Ectodermal cell (in vitro differentiated cells): ENCODE measurements around the gene CIAPIN1.

ENCODE experiments used
- H3K27ac ChIP-seq: 2 replicates; pipeline ENCODE4 v1.7.0; 2013; ENCODE audit warnings: mild to moderate bottlenecking, low read depth, low read length; ENCODE audit not compliant: insufficient read depth, poor library complexity, severe bottlenecking
- H3K27me3 ChIP-seq: 2 replicates; pipeline ENCODE4 v1.7.0; 2013; ENCODE audit warnings: mild to moderate bottlenecking, low read length; ENCODE audit not compliant: insufficient read depth, control insufficient read depth, poor library complexity, severe bottlenecking
- H3K36me3 ChIP-seq: one replicate; pipeline ENCODE4 v1.7.0; 2013; ENCODE audit warnings: low read length; ENCODE audit not compliant: control insufficient read depth, insufficient read depth
- H3K4me1 ChIP-seq: one replicate; pipeline ENCODE4 v1.7.0; 2013; ENCODE audit warnings: low read length; ENCODE audit not compliant: control insufficient read depth, insufficient read depth
- H3K4me3 ChIP-seq: 2 replicates; pipeline ENCODE4 v1.7.0; 2013; ENCODE audit warnings: low read depth, low read length, control low read depth; ENCODE audit not compliant: insufficient read depth
- H3K9me3 ChIP-seq: 2 replicates; pipeline ENCODE4 v1.7.0; 2013; ENCODE audit warnings: mild to moderate bottlenecking, low read length, moderate library complexity; ENCODE audit not compliant: control insufficient read depth
- WGBS, 2 experiments: methylation state at CpG; one replicate each; pipeline ENCODE4 v1.1.7; 2013; ENCODE audit warnings: missing lambda C conversion rate in 2 of 2; 5-methylcytosine and 5-hydroxymethylcytosine counted together

CIAPIN1 gene

GRCh38 chr16:57422026-57422944, 24.9 kb downstream of the CIAPIN1 start:
- no peaks in the 10 kb centered on the region for H3K36me3 ChIP-seq
- H3K4me1 ChIP-seq = peaks cover 8% of the 10 kb centered on the region
- H3K9me3 ChIP-seq = no peaks in the 10 kb centered on the region
- H3K27me3 ChIP-seq = no peaks in the 10 kb centered on the region
- WGBS, 2 experiments = 73 to 75% methylated on average over 9 of the region's 10 CpGs
- H3K27ac ChIP-seq = no peak overlapping the region
- no peak overlapping the region for H3K4me3 ChIP-seq

GRCh38 chr16:57419506-57419905, 27.7 kb downstream of the CIAPIN1 start:
- no peak overlapping the region for H3K27ac ChIP-seq
- H3K9me3 ChIP-seq = no peaks in the 10 kb centered on the region
- WGBS, 2 experiments = 78 to 83% methylated on average over 6 of the region's 6 CpGs
- H3K4me3 ChIP-seq = no peak overlapping the region
- no peaks in the 10 kb centered on the region for H3K27me3 ChIP-seq
- H3K4me1 ChIP-seq = peaks cover 18% of the 10 kb centered on the region
- H3K36me3 ChIP-seq = no peaks in the 10 kb centered on the region

- WGBS, 2 experiments = 93 to 94% methylated on average over 16 of the region's 16 CpGs
Observed at GRCh38 chr16:57416084-57416483, 31.1 kb downstream of the CIAPIN1 start.

GRCh38 chr16:57413733-57414132, 33.5 kb downstream of the CIAPIN1 start:
- H3K9me3 ChIP-seq = no peaks in the 10 kb centered on the region
- no peaks in the 10 kb centered on the region for H3K27me3 ChIP-seq
- no peak overlapping the region for H3K4me3 ChIP-seq
- H3K4me1 ChIP-seq = peaks cover 14% of the 10 kb centered on the region
- 89 to 91% methylated on average over 6 to 7 of the region's 7 CpGs for WGBS, 2 experiments
- H3K27ac ChIP-seq = no peak overlapping the region
- no peaks in the 10 kb centered on the region for H3K36me3 ChIP-seq

More at GRCh38 chr16:57416084-57416483, 31.1 kb downstream of the CIAPIN1 start:
- peaks cover 18% of the 10 kb centered on the region for H3K4me1 ChIP-seq
- no peaks in the 10 kb centered on the region for H3K27me3 ChIP-seq
- no peak overlapping the region for H3K27ac ChIP-seq
- no peak overlapping the region for H3K4me3 ChIP-seq
- no peaks in the 10 kb centered on the region for H3K9me3 ChIP-seq
- no peaks in the 10 kb centered on the region for H3K36me3 ChIP-seq

- no peak overlapping the region for H3K27ac ChIP-seq
- H3K4me1 ChIP-seq = peaks cover 14% of the 10 kb centered on the region
- no peaks in the 10 kb centered on the region for H3K9me3 ChIP-seq
- H3K4me3 ChIP-seq = no peak overlapping the region
- H3K27me3 ChIP-seq = no peaks in the 10 kb centered on the region
- 92 to 95% methylated on average over 5 of the region's 5 CpGs for WGBS, 2 experiments
- no peaks in the 10 kb centered on the region for H3K36me3 ChIP-seq
Observed at GRCh38 chr16:57413301-57413730, 33.9 kb downstream of the CIAPIN1 start.

GRCh38 chr16:57412584-57412983, 34.6 kb downstream of the CIAPIN1 start:
- H3K4me3 ChIP-seq = no peak overlapping the region
- H3K4me1 ChIP-seq = peaks cover 11% of the 10 kb centered on the region
- no peaks in the 10 kb centered on the region for H3K36me3 ChIP-seq
- 94% methylated on average over 9 of the region's 9 CpGs for WGBS, 2 experiments
- H3K27me3 ChIP-seq = no peaks in the 10 kb centered on the region
- no peaks in the 10 kb centered on the region for H3K9me3 ChIP-seq
- H3K27ac ChIP-seq = no peak overlapping the region

GRCh38 chr16:57411362-57411976, 35.7 kb downstream of the CIAPIN1 start:
- Histone ChIP-seq H3K9me3 (no peaks in the 10 kb centered on the region), H3K36me3 (no peaks in the 10 kb centered on the region), H3K27ac (no peak overlapping the region), H3K27me3 (no peaks in the 10 kb centered on the region), H3K4me1 (peaks cover 5% of the 10 kb centered on the region), H3K4me3 (no peak overlapping the region)
- WGBS, 2 experiments = 82 to 84% methylated on average over 12 of the region's 12 CpGs

- no peak overlapping the region for H3K27ac ChIP-seq
- no peaks in the 10 kb centered on the region for H3K4me1 ChIP-seq
- no peaks in the 10 kb centered on the region for H3K27me3 ChIP-seq
- 69 to 71% methylated on average over 14 of the region's 14 CpGs for WGBS, 2 experiments
- no peak overlapping the region for H3K4me3 ChIP-seq
- H3K9me3 ChIP-seq = no peaks in the 10 kb centered on the region
- no peaks in the 10 kb centered on the region for H3K36me3 ChIP-seq
Observed at GRCh38 chr16:57409870-57410587, 37.2 kb downstream of the CIAPIN1 start.

GRCh38 chr16:57409065-57409464, 38.1 kb downstream of the CIAPIN1 start:
- Histone ChIP-seq H3K36me3 (no peaks in the 10 kb centered on the region), H3K4me3 (no peak overlapping the region), H3K27ac (no peak overlapping the region), H3K9me3 (no peaks in the 10 kb centered on the region), H3K27me3 (no peaks in the 10 kb centered on the region), H3K4me1 (no peaks in the 10 kb centered on the region)
- 93 to 97% methylated on average over 5 of the region's 5 CpGs for WGBS, 2 experiments
